ENCODE measurements around the gene AURKA. TPM values are rescaled to one million over a fixed set of nuclear protein-coding genes. Genes with fewer than 3 reads are reported as not detected.
A peak's percentile ranks its signal among the peaks of the same experiment; 100 is the strongest.

AURKA gene
- total and polyA plus RNA-seq, 9 of the 15 experiments (the other 6 are each of a cell fraction or from before 2014, with no cell fraction given): 72.7 to 162 (median 113) TPM

GRCh38 chr20:56392132-56392880 lies at the start of gene AURKA, which contains the start of gene CSTF1 (continued):
- TF ChIP-seq RAD21 (CRISPR knock-in tag; conservative IDR thresholded peaks at IDR 0.05 in 1 of 2, IDR thresholded peaks at IDR 0.05 in 1 of 2) (no peak), EWSR1 (IDR thresholded peaks at IDR 0.05; ENCODE audit: borderline replicate concordance, low read depth, partially characterized antibody) (no peak), ZNF778 (CRISPR knock-in tag; IDR thresholded peaks at IDR 0.05) (no peak), MITF (IDR thresholded peaks at IDR 0.05) (no peak), USF2 (CRISPR knock-in tag; IDR thresholded peaks at IDR 0.05) (no peak), POU5F1 (IDR thresholded peaks at IDR 0.05; ENCODE audit: borderline replicate concordance, low read depth, low read length, partially characterized antibody) (peak; percentile 47), NFRKB (IDR thresholded peaks at IDR 0.05; ENCODE audit: low read depth) (peak; percentile 98), ZNF253 (CRISPR knock-in tag; conservative IDR thresholded peaks at IDR 0.05) (no peak), SMARCB1 (IDR thresholded peaks at IDR 0.05; ENCODE audit: insufficient read length, low read depth) (no peak), ZNF174 (CRISPR knock-in tag; IDR thresholded peaks at IDR 0.05) (no peak), RBM34 (IDR thresholded peaks at IDR 0.05; ENCODE audit: borderline replicate concordance, insufficient read depth, low read length) (no peak), MBD2 (IDR thresholded peaks at IDR 0.05; ENCODE audit: borderline replicate concordance, low read depth) (peak; percentile 89), ZEB2 (IDR thresholded peaks at IDR 0.05) (0 out of 2 replicates have a peak, but pooled peaks have one; percentile 37), MIER1 (IDR thresholded peaks at IDR 0.05; ENCODE audit: low read depth) (no peak), ZNF583 (CRISPR knock-in tag; IDR thresholded peaks at IDR 0.05) (no peak), C11orf30 (IDR thresholded peaks at IDR 0.05; ENCODE audit: low read depth) (peak; percentile 90), HEY1 (CRISPR knock-in tag; IDR thresholded peaks at IDR 0.05; ENCODE audit: borderline replicate concordance) (no peak), ZNF24 (IDR thresholded peaks at IDR 0.05) (peak; percentile 68), ZNF830 (CRISPR knock-in tag; IDR thresholded peaks at IDR 0.05) (0 out of 2 replicates have a peak, but pooled peaks have one; percentile 25), TBP (optimal IDR thresholded peaks at IDR 0.05; ENCODE audit: low read depth, low read length) (peak; percentile 79), ZNF184 (CRISPR knock-in tag; IDR thresholded peaks at IDR 0.05) (no peak)
- TF ChIP-seq, protein P1, sequence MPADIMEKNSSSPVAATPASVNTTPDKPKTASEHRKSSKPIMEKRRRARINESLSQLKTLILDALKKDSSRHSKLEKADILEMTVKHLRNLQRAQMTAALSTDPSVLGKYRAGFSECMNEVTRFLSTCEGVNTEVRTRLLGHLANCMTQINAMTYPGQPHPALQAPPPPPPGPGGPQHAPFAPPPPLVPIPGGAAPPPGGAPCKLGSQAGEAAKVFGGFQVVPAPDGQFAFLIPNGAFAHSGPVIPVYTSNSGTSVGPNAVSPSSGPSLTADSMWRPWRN (IDR thresholded peaks at IDR 0.05; ENCODE audit: low read depth): no peak
- TF ChIP-seq, protein P2, sequence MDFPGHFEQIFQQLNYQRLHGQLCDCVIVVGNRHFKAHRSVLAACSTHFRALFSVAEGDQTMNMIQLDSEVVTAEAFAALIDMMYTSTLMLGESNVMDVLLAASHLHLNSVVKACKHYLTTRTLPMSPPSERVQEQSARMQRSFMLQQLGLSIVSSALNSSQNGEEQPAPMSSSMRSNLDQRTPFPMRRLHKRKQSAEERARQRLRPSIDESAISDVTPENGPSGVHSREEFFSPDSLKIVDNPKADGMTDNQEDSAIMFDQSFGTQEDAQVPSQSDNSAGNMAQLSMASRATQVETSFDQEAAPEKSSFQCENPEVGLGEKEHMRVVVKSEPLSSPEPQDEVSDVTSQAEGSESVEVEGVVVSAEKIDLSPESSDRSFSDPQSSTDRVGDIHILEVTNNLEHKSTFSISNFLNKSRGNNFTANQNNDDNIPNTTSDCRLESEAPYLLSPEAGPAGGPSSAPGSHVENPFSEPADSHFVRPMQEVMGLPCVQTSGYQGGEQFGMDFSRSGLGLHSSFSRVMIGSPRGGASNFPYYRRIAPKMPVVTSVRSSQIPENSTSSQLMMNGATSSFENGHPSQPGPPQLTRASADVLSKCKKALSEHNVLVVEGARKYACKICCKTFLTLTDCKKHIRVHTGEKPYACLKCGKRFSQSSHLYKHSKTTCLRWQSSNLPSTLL (IDR thresholded peaks at IDR 0.05): peak; percentile 93
- TF ChIP-seq, protein P3, sequence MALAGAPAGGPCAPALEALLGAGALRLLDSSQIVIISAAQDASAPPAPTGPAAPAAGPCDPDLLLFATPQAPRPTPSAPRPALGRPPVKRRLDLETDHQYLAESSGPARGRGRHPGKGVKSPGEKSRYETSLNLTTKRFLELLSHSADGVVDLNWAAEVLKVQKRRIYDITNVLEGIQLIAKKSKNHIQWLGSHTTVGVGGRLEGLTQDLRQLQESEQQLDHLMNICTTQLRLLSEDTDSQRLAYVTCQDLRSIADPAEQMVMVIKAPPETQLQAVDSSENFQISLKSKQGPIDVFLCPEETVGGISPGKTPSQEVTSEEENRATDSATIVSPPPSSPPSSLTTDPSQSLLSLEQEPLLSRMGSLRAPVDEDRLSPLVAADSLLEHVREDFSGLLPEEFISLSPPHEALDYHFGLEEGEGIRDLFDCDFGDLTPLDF (CRISPR knock-in tag; IDR thresholded peaks at IDR 0.05): peak; percentile 86; the same call in 1 of the 2 replicates

All from K562 (cell line).